Measurements from ENCODE around the gene RUSC2.
"Not testable (repeated sequence)": the region's sequence is repeated elsewhere in the genome, so short reads cannot be mapped to it uniquely, and the experiment has no call there.

DNA sequence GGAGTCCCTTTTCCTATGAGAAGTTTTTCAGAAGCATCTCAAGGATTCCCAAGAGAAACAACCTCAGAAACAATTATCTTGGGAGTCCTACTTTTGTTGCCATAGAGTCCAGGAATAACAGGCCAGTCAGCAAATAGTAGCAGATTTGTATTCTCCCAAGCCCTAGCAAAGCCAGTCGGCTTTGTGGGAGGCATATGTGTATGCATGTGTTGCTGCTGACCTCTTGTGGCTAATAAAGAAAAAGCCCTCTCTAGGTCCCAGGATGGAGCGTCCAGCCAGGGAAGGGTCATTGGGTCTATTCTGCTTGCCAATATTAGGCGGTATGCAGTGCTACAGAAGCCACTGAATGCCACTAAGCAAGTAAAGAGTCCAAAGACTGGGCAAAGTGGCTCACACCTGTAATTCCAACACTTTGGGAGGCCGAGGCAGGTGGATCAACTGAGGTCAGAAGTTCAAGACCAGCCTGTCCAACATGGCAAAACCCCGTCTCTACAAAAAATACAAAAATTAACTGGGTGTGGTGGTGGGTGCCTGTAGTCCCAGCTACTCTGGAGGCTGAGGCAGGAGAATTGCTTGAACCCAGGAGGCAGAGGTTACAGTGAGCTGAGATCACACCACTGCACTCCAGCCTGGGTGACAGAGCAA is 12.6 kb upstream of the RUSC2 start:
- TF ChIP-seq CTCF (conservative IDR thresholded peaks at IDR 0.05; ENCODE audit: low read length): peak; percentile 83
- not testable (repeated sequence) for TF ChIP-seq EZH2phosphoT487 (IDR thresholded peaks at IDR 0.05; ENCODE audit: borderline replicate concordance, low read depth, low read length)

Measured in OCI-LY7 (cell line).